ENCODE results near the gene RCAN2. TPM values are rescaled to one million over a fixed set of nuclear protein-coding genes. Genes with fewer than 3 reads are reported as not detected.

RCAN2 gene
- total RNA-seq (10 to 100 TPM; 28.1 to 35.8 TPM), polyA plus RNA-seq (ENCODE audit: insufficient read length in 6 of 6) (1 to 10 TPM; 2.5 to 3.3 (median 3.1) TPM)
- long read RNA-seq, donor 1 = 0 reads
- long read RNA-seq, donor 2 = 0 reads
- long read RNA-seq, donor 3 = 0 reads
- long read RNA-seq, donor 4, partial matches to known transcripts = 1 of 3 reads
- long read RNA-seq, donor 4, other reads (novel, unspliced or antisense) = 2 of 3 reads
- long read RNA-seq, donor 5 = 0 reads
- long read RNA-seq, donor 6, partial matches to known transcripts = 0 of 1 reads
- long read RNA-seq, donor 6, other reads (novel, unspliced or antisense) = 0 of 1 reads
- long read RNA-seq, donor 7 = 0 reads
- long read RNA-seq, donor 8 = 0 reads
- long read RNA-seq, donor 9 = 0 reads
- long read RNA-seq, donor 10, transcript RCAN2-202 (4 exons, 3,188 nt) = major isoform, 12 of 13 reads
- long read RNA-seq, donor 10, partial matches to known transcripts = 0 of 13 reads
- long read RNA-seq, donor 10, other reads (novel, unspliced or antisense) = 1 of 13 reads
- long read RNA-seq, donor 11, transcript RCAN2-202 (4 exons, 3,188 nt) = major isoform, 25 of 48 reads
- long read RNA-seq, donor 11, partial matches to known transcripts = 23 of 48 reads
- long read RNA-seq, donor 11, other reads (novel, unspliced or antisense) = 0 of 48 reads
- long read RNA-seq, donor 12 = 0 reads

DNA sequence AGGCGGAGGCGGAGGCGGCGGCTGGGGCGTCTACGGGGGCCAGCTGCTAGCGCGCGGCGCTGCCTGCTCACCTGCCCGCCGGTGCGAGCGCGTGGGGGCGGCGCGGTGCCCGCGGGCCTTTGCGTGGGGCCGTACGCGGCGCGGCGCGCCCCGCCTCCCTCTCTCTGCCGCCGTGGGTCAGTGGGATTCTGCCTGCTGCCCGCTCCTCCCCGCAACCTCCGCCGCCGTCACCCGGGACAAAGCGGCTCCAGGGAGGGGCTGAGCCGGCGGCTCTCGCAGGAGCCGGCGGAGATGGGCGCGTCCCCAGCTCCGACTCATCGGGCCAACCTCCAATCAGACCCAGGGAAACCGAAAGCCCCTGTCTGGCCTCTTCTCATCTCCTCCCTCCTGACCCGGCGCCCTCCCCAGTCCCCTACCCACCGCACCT is at the start of gene RCAN2:
Gene RCAN2 (minus strand): TSS at position 249 of the 427 bp plus-strand sequence.
- Histone ChIP-seq H3K27me3 (peaks cover 0 to 75% of the 10 kb centered on the region in 2 donors), H3K4me3 (peak within 1 kb of the TSS; percentile 47 to 61), H3K36me3 (no peaks in the 10 kb centered on the region), H3K27ac (peak within 1 kb of the TSS; percentile 2 to 51), H3K9me3 (no peaks in the 10 kb centered on the region), H3K4me1 (peaks cover 0 to 16% of the 10 kb centered on the region in 2 donors)
- intact Hi-C loops (cut with DNase I) = no loop called here
- ATAC-seq (peak; percentile 92), DNase-seq (peak in 3 of 4 donors; percentile 64 to 87 (median 70))
- TF ChIP-seq, protein P1, sequence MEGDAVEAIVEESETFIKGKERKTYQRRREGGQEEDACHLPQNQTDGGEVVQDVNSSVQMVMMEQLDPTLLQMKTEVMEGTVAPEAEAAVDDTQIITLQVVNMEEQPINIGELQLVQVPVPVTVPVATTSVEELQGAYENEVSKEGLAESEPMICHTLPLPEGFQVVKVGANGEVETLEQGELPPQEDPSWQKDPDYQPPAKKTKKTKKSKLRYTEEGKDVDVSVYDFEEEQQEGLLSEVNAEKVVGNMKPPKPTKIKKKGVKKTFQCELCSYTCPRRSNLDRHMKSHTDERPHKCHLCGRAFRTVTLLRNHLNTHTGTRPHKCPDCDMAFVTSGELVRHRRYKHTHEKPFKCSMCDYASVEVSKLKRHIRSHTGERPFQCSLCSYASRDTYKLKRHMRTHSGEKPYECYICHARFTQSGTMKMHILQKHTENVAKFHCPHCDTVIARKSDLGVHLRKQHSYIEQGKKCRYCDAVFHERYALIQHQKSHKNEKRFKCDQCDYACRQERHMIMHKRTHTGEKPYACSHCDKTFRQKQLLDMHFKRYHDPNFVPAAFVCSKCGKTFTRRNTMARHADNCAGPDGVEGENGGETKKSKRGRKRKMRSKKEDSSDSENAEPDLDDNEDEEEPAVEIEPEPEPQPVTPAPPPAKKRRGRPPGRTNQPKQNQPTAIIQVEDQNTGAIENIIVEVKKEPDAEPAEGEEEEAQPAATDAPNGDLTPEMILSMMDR (IDR thresholded peaks at IDR 0.05) = no peak

GRCh38 chr6:46539866-46540265 is 48.6 kb upstream of the RCAN2 start:
- no peak overlapping the region for H3K27ac ChIP-seq
- TF ChIP-seq, protein P1 (IDR thresholded peaks at IDR 0.05) = no peak
- no peak overlapping the region for H3K4me3 ChIP-seq
- H3K4me1 ChIP-seq = no peaks in the 10 kb centered on the region
- peaks cover 0 to 14% of the 10 kb centered on the region in 2 donors for H3K9me3 ChIP-seq
- intact Hi-C loops (cut with DNase I) = no loop called here
- no peaks in the 10 kb centered on the region for H3K36me3 ChIP-seq
- ATAC-seq (no peak), DNase-seq (peak in 1 of 4 donors; percentile 6)
- H3K27me3 ChIP-seq = no peaks in the 10 kb centered on the region

- H3K9me3 ChIP-seq = peaks cover 0 to 10% of the 10 kb centered on the region in 2 donors
- H3K27me3 ChIP-seq = no peaks in the 10 kb centered on the region
- no peak for ATAC-seq
- H3K27ac ChIP-seq = no peak overlapping the region
- no peaks in the 10 kb centered on the region for H3K4me1 ChIP-seq
- intact Hi-C loops (cut with DNase I) = no loop called here
- no peak overlapping the region for H3K4me3 ChIP-seq
- peak in 2 of 4 donors; percentile 1 to 13 for DNase-seq
- TF ChIP-seq, protein P1 (IDR thresholded peaks at IDR 0.05) = no peak
- H3K36me3 ChIP-seq = no peaks in the 10 kb centered on the region
Observed at GRCh38 chr6:46538800-46539480, 47.7 kb upstream of the RCAN2 start.

DNA sequence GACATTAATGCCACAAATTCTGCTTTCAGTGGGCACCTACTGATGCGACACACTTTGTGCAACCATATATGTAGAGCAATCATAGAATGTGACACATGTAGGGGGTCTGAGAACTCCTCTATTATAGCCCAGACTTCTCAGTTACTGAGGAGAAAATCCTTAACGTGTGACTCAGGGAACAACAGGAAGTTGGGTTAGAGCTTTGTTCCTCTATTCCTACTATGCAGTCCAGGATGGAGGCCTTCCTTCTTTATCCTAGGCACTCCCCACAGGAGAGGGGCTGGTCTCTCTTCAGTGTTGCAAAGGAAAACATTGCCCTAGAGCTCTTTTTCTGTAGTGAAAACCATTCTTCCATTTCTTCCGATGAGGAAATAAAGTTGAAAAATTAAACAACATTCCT is 39.6 kb upstream of the RCAN2 start:
- intact Hi-C loops (cut with DNase I) = no loop called here
- Histone ChIP-seq H3K27me3 (no peaks in the 10 kb centered on the region), H3K4me3 (no peak overlapping the region), H3K4me1 (no peaks in the 10 kb centered on the region), H3K36me3 (no peaks in the 10 kb centered on the region), H3K9me3 (peaks cover 0 to 10% of the 10 kb centered on the region in 2 donors), H3K27ac (no peak overlapping the region)
- no peak for ATAC-seq
- no peak for DNase-seq
- TF ChIP-seq, protein P1 (IDR thresholded peaks at IDR 0.05) = no peak
